Uterus (tissue), 4 donors: ENCODE measurements around the gene CACNA1F. TPM values are rescaled to one million over a fixed set of nuclear protein-coding genes. Genes with fewer than 3 reads are reported as not detected.

Source experiments
- DNase-seq, 2 donors: peaks; one replicate each; pipeline ENCODE4 v3.0.0-alpha.2; 2019 to 2020
- H3K27ac ChIP-seq, 2 donors: fragments of 200-600 bp; sonication (generic); 1 replicate in 1 of 2; 2 replicates in 1 of 2; pipeline ENCODE4 v1.5.1; 2016 to 2018
- H3K27me3 ChIP-seq, 2 donors: fragments of 200-600 bp; sonication (generic); one replicate each; pipeline ENCODE4 v1.5.1; 2018 to 2019; ENCODE audit warnings: control low read depth in 1 of 2
- H3K36me3 ChIP-seq, 2 donors: fragments of 200-600 bp; sonication (generic); one replicate each; pipeline ENCODE4 v1.5.1; 2019; ENCODE audit warnings: control low read depth in 1 of 2
- H3K4me1 ChIP-seq, 2 donors: fragments of 200-600 bp; sonication (generic); one replicate each; pipeline ENCODE4 v1.5.1; 2018 to 2019; ENCODE audit warnings: control low read depth in 1 of 2
- H3K4me3 ChIP-seq, 2 donors: fragments of 200-600 bp; sonication (generic); 1 replicate in 1 of 2; 2 replicates in 1 of 2; pipeline ENCODE4 v1.5.1; 2018 to 2019; ENCODE audit warnings: mild to moderate bottlenecking in 1 of 2
- H3K9me3 ChIP-seq, 2 donors: fragments of 200-600 bp; sonication (generic); one replicate each; pipeline ENCODE4 v1.5.1; 2019; ENCODE audit warnings: control low read depth in 1 of 2
- POLR2A ChIP-seq, 2 donors: fragments of 450-650 bp; IDR thresholded peaks; one replicate each; pipeline ENCODE4 v1.6.1; 2016; ENCODE audit warnings: antibody characterized with exemption in 2 of 2, mild to moderate bottlenecking in 1 of 2, moderate library complexity in 1 of 2
- intact Hi-C: fragments of 100-400 bp; cut with DNase I; formaldehyde crosslinking; loops from one replicate; pipeline ENCODE4 v1.15.1; 2023; ENCODE audit warnings: low total_unique reads
- total RNA-seq, 4 donors: library from RNA; depleted of rRNA in 3 of 4; stranded (reverse); fragments of >200 nt in 3 of 4; gene quantifications; one replicate each; pipeline versions ENCODE4 v1.1.0 to v1.2.4, GENCODE V29; 2014 to 2023
- TF ChIP-seq, protein P1 (sequence below), 4 experiments: fragments of 200-600 bp in 2 of 4; fragments of 450-650 bp in 2 of 4; sonication (generic) in 2 of 4; IDR thresholded peaks; one replicate each; pipeline ENCODE4 v1.5.1; 2016 to 2019; ENCODE audit warnings: antibody characterized with exemption in 4 of 4, mild to moderate bottlenecking in 2 of 4, moderate library complexity in 1 of 4
- donor health status: DM: yes; HTN: yes; CAD: no.

The CACNA1F gene
- total RNA-seq, 4 donors from 2014 or later: 0.07 to 0.98 TPM; not detected in 2

DNA sequence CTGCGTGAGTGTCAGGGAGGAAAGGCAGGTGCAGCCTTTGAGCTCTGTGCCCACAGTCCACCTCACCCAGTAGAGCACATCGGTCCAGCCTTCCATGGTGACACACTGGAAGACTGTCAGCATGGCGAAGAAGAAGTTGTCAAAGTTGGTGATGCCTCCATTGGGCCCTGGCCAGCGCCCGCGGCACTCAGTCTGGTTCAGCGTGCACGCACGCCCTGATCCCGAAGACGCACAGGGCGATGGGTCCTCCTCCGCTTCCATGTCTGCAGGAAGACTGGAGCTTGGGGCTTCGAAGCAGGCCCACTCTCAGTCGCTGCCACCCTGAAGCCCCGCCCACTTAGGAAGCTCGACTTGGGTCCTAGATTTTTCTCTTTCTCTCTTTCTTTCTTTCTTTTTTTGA is 5.0 kb downstream of the CACNA1F start:
- no peaks in the 10 kb centered on the region for H3K4me1 ChIP-seq
- H3K36me3 ChIP-seq: no peaks in the 10 kb centered on the region
- intact Hi-C loops: no loop called here
- no peak for DNase-seq
- no peaks in the 10 kb centered on the region for H3K9me3 ChIP-seq
- H3K4me3 ChIP-seq: no peak overlapping the region
- TF ChIP-seq, protein P1, sequence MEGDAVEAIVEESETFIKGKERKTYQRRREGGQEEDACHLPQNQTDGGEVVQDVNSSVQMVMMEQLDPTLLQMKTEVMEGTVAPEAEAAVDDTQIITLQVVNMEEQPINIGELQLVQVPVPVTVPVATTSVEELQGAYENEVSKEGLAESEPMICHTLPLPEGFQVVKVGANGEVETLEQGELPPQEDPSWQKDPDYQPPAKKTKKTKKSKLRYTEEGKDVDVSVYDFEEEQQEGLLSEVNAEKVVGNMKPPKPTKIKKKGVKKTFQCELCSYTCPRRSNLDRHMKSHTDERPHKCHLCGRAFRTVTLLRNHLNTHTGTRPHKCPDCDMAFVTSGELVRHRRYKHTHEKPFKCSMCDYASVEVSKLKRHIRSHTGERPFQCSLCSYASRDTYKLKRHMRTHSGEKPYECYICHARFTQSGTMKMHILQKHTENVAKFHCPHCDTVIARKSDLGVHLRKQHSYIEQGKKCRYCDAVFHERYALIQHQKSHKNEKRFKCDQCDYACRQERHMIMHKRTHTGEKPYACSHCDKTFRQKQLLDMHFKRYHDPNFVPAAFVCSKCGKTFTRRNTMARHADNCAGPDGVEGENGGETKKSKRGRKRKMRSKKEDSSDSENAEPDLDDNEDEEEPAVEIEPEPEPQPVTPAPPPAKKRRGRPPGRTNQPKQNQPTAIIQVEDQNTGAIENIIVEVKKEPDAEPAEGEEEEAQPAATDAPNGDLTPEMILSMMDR (IDR thresholded peaks at IDR 0.05): no peak
- TF ChIP-seq POLR2A (IDR thresholded peaks at IDR 0.05): no peak
- no peak overlapping the region for H3K27ac ChIP-seq
- no peaks in the 10 kb centered on the region for H3K27me3 ChIP-seq

DNA sequence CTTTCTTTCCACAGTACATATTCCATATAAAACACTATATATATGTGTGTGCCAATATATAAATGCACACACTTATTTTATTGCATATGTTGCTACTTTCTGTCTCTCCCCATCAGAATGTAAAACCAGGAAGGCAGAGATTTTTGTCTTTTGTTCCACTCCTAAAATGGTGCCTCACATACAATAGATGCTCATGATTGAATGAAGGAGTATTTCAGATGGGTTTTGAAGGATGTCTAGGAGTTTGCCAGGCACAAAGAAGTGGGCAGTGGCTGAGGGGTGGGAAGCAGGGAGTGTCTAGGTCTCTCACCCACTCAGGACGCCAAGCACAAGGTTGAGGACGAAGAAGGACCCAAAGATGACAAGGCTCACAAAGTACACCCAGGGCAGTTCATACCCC is 5.4 kb downstream of the CACNA1F start:
- Histone ChIP-seq H3K36me3 (no peaks in the 10 kb centered on the region), H3K27ac (no peak overlapping the region), H3K27me3 (no peaks in the 10 kb centered on the region), H3K4me3 (no peak overlapping the region), H3K9me3 (no peaks in the 10 kb centered on the region), H3K4me1 (no peaks in the 10 kb centered on the region)
- DNase-seq: no peak
- TF ChIP-seq, protein P1 (IDR thresholded peaks at IDR 0.05): no peak
- no peak for TF ChIP-seq POLR2A (IDR thresholded peaks at IDR 0.05)
- intact Hi-C loops: no loop called here

DNA sequence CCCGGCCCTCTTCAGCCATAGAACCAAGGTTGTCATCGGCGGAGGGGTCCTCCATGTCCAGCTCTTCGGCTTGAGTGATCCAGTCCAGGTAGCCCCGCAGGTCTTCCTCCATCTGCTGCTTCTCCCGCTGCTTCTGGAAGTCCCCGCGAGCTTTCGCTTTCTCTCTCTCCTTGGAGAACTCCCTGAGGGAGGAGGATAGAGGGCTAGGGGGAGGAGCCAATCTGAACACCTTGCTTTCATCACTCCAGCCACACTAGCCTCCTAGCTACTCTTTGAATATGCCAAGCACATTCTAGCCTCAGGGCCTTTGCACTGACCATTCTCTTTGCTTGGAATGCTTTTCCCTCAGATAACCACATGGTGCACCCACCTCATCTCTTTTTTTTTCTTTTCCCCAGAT is 6.2 kb downstream of the CACNA1F start:
- no peaks in the 10 kb centered on the region for H3K9me3 ChIP-seq
- no peaks in the 10 kb centered on the region for H3K27me3 ChIP-seq
- DNase-seq: no peak
- TF ChIP-seq, protein P1 (IDR thresholded peaks at IDR 0.05): no peak
- no peak for TF ChIP-seq POLR2A (IDR thresholded peaks at IDR 0.05)
- H3K4me3 ChIP-seq: no peak overlapping the region
- H3K36me3 ChIP-seq: no peaks in the 10 kb centered on the region
- H3K4me1 ChIP-seq: no peaks in the 10 kb centered on the region
- no peak overlapping the region for H3K27ac ChIP-seq
- intact Hi-C loops: no loop called here

DNA sequence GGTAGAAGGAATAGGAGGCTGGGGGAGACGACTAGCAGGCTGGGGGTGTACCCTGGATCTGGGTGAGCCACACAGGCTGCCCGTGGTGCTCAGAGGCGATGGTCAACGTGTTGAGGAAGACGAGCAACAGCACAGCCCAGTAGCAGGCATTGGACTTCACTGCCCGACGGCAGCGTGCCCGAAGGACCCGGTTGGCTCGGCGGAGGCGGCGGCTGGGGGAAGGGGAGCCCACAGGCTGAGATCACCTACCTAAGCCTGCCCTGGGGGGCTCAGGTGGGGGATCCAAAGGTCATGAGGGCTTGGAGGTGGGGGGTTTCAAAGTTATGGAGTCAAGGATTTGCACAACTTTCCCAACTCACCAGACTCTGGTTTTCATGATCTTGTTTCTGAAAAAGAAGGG is 7.3 kb downstream of the CACNA1F start:
- H3K4me3 ChIP-seq: no peak overlapping the region
- no peaks in the 10 kb centered on the region for H3K36me3 ChIP-seq
- no peak overlapping the region for H3K27ac ChIP-seq
- H3K27me3 ChIP-seq: no peaks in the 10 kb centered on the region
- no peaks in the 10 kb centered on the region for H3K4me1 ChIP-seq
- intact Hi-C loops: no loop called here
- DNase-seq: no peak
- H3K9me3 ChIP-seq: no peaks in the 10 kb centered on the region
- TF ChIP-seq, protein P1 (IDR thresholded peaks at IDR 0.05): no peak
- TF ChIP-seq POLR2A (IDR thresholded peaks at IDR 0.05): no peak

DNA sequence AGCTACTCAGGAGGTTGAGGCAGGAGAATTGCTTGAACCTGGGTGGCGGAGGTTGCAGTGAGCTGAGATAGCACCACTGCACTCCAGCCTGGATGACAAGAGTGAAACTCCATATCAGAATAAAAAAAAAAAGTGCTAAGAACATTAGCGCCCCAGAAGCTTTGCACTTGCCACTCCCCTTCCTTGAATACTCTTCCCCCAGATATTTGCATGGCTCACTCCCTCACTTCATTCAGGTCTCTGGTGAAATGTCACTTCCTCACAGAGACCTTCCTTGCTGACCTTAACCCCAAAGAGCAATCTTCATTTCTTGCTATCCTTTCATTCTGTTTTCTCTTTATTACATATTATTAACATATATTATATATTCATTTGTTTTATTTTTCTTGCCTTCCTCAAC is 11.3 kb downstream of the CACNA1F start:
- no peak overlapping the region for H3K4me3 ChIP-seq
- no peaks in the 10 kb centered on the region for H3K27me3 ChIP-seq
- H3K36me3 ChIP-seq: no peaks in the 10 kb centered on the region
- no peaks in the 10 kb centered on the region for H3K9me3 ChIP-seq
- intact Hi-C loops: no loop called here
- TF ChIP-seq POLR2A (IDR thresholded peaks at IDR 0.05): no peak
- TF ChIP-seq, protein P1 (IDR thresholded peaks at IDR 0.05): no peak
- no peak overlapping the region for H3K27ac ChIP-seq
- no peak for DNase-seq
- H3K4me1 ChIP-seq: no peaks in the 10 kb centered on the region
